ENCODE measurements around the gene PTPRG. TPM values are rescaled to one million over a fixed set of nuclear protein-coding genes. Genes with fewer than 3 reads are reported as not detected.

Gene PTPRG
- polyA plus RNA-seq, 3 donors = not detected

DNA sequence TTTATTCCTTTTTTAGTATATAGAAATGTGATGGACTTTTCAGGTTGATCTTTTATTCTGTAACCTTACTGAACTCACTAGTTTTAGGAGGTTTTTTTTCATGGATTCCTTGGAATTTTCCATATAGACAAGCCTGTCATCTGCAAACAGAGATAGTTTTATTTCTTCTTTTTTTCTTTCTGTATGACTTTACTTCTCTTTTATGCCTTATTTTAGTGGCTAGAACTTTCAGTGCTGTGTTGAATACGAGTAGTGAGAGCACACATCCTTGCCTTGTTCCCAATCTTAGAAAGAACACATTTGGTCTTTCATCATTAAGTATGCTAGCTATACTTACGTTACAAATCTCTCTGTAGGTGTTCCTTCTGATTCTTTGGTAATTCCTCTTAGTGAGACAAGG lies 336.5 kb downstream of the PTPRG start:
- H3K4me1 ChIP-seq (ENCODE audit: control insufficient read depth in 1 of 2, insufficient read depth in 2 of 2, low read length in 2 of 2) = no peaks in the 10 kb centered on the region
- Mint-ChIP-seq H3K36me3 (no peaks in the 10 kb centered on the region), H3K27ac (no peak overlapping the region), H3K9me3 (no peaks in the 10 kb centered on the region), H3K4me1 (no peaks in the 10 kb centered on the region), H3K4me3 (no peak overlapping the region), H3K27me3 (ENCODE audit: low read depth in 3 of 3) (no peaks in the 10 kb centered on the region)
- no peak overlapping the region for H3K4me3 ChIP-seq (replicated peaks in 1 of 3; ENCODE audit: low read depth in 2 of 3, low read length in 3 of 3)
- no peak overlapping the region for H3K27ac ChIP-seq (ENCODE audit: low read depth in 1 of 2, low read length in 2 of 2)
- H3K79me2 ChIP-seq (ENCODE audit: insufficient read depth, low read length) = no peaks in the 10 kb centered on the region
- intact Hi-C loops (cut with micrococcal nuclease) = no loop called here
- H3K27me3 ChIP-seq (ENCODE audit: control insufficient read depth in 2 of 2, insufficient read depth in 2 of 2, low read length in 2 of 2) = no peaks in the 10 kb centered on the region
- no peak for TF ChIP-seq CTCF (IDR thresholded peaks at IDR 0.05)
- DNase-seq = no peak
- H2AFZ ChIP-seq (ENCODE audit: insufficient read depth, low read depth, low read length, poor library complexity, severe bottlenecking) = no peak overlapping the region
- no peaks in the 10 kb centered on the region for H4K20me1 ChIP-seq (ENCODE audit: insufficient read depth, low read length)
- no peaks in the 10 kb centered on the region for H3K9me3 ChIP-seq (replicated peaks in 1 of 2; ENCODE audit: control insufficient read depth in 1 of 2, insufficient read depth in 1 of 2, low read length in 2 of 2)
- H3K9ac ChIP-seq (ENCODE audit: insufficient read depth, low read length, poor library complexity, severe bottlenecking) = no peak overlapping the region
- H3K4me2 ChIP-seq (replicated peaks; ENCODE audit: extremely low read depth, low read length, poor library complexity, severe bottlenecking) = no peak overlapping the region
- no CpG with 5 or more reads among the region's 2 CpGs for WGBS (ENCODE audit: insufficient coverage)
- H3K36me3 ChIP-seq (replicated peaks in 1 of 2; ENCODE audit: control insufficient read depth in 1 of 2, insufficient read depth in 2 of 2, low read length in 2 of 2) = no peaks in the 10 kb centered on the region

- no peak for TF ChIP-seq CTCF (IDR thresholded peaks at IDR 0.05)
- H3K27ac Mint-ChIP-seq = no peak overlapping the region
- H2AFZ ChIP-seq (ENCODE audit: insufficient read depth, low read depth, low read length, poor library complexity, severe bottlenecking) = no peak overlapping the region
- no peak overlapping the region for H3K4me3 Mint-ChIP-seq
- H3K27ac ChIP-seq (ENCODE audit: low read depth in 1 of 2, low read length in 2 of 2) = no peak overlapping the region
- no peaks in the 10 kb centered on the region for H3K9me3 Mint-ChIP-seq
- H3K27me3 ChIP-seq (ENCODE audit: control insufficient read depth in 2 of 2, insufficient read depth in 2 of 2, low read length in 2 of 2) = no peaks in the 10 kb centered on the region
- H3K36me3 Mint-ChIP-seq = no peaks in the 10 kb centered on the region
- no peak overlapping the region for H3K4me2 ChIP-seq (replicated peaks; ENCODE audit: extremely low read depth, low read length, poor library complexity, severe bottlenecking)
- H3K27me3 Mint-ChIP-seq (ENCODE audit: low read depth in 3 of 3) = peaks cover 0 to 2% (median 1%) of the 10 kb centered on the region in 3 donors
- no peaks in the 10 kb centered on the region for H4K20me1 ChIP-seq (ENCODE audit: insufficient read depth, low read length)
- peaks cover 1% of the 10 kb centered on the region for H3K4me1 Mint-ChIP-seq
- no peaks in the 10 kb centered on the region for H3K79me2 ChIP-seq (ENCODE audit: insufficient read depth, low read length)
- DNase-seq = no peak
- intact Hi-C loops (cut with micrococcal nuclease) = no loop called here
- no CpG with 5 or more reads among the region's 9 CpGs for WGBS (ENCODE audit: insufficient coverage)
- no peaks in the 10 kb centered on the region for H3K36me3 ChIP-seq (replicated peaks in 1 of 2; ENCODE audit: control insufficient read depth in 1 of 2, insufficient read depth in 2 of 2, low read length in 2 of 2)
- no peak overlapping the region for H3K9ac ChIP-seq (ENCODE audit: insufficient read depth, low read length, poor library complexity, severe bottlenecking)
- no peak overlapping the region for H3K4me3 ChIP-seq (replicated peaks in 1 of 3; ENCODE audit: low read depth in 2 of 3, low read length in 3 of 3)
- H3K9me3 ChIP-seq (replicated peaks in 1 of 2; ENCODE audit: control insufficient read depth in 1 of 2, insufficient read depth in 1 of 2, low read length in 2 of 2) = no peaks in the 10 kb centered on the region
- no peaks in the 10 kb centered on the region for H3K4me1 ChIP-seq (ENCODE audit: control insufficient read depth in 1 of 2, insufficient read depth in 2 of 2, low read length in 2 of 2)
Observed at GRCh38 chr3:61899700-61900462, 338.5 kb downstream of the PTPRG start.
